HG03196 (cell line): ENCODE measurements around the gene MDFI.

Experiments used
- ATAC-seq: cut with Tn5 transposase; IDR thresholded peaks from one replicate; pipeline ENCODE4 v1.9.1; 2021; ENCODE audit not compliant: unreplicated experiment

Gene MDFI

GRCh38 chr6:41702089-41702745, 63.9 kb downstream of the MDFI start:
- ATAC-seq: no peak

GRCh38 chr6:41702771-41703494, 64.7 kb downstream of the MDFI start:
- ATAC-seq: no peak
